ENCODE results near the gene SLC35E4.
"Not testable (repeated sequence)": the region's sequence is repeated elsewhere in the genome, so short reads cannot be mapped to it uniquely, and the experiment has no call there.

The SLC35E4 gene

DNA sequence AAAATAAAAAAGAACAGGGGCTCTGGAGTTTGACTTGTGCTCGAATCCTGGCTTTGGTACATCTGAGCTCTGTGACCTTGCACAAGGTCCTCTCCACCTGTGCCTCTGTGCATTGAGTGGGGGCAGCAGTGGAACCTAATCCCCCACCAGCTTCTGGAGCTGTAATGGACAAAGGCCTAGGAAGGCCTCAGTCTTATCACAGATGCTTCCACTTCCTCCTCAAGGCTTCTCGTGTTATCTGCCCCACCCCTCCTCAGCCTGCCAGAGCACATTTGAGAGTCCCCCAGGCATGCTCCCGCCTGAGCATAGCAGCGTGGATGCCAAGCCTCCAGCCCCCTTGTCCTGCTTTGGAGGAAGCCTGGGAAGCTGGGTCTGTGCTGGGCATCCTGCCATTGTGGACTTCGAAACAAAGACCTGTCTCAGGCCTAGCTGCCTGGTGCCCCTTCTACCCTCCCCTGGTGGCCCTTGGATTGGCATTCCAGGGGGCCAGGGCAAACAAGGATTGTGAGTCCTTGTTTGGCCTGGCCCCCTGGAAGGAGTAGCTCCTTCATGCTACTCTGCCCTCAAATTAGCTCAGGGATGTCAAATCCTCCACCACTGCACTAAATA is 15.0 kb downstream of the SLC35E4 start:
- no peak for DNase-seq (ENCODE audit: low read depth in 3 of 3)

DNA sequence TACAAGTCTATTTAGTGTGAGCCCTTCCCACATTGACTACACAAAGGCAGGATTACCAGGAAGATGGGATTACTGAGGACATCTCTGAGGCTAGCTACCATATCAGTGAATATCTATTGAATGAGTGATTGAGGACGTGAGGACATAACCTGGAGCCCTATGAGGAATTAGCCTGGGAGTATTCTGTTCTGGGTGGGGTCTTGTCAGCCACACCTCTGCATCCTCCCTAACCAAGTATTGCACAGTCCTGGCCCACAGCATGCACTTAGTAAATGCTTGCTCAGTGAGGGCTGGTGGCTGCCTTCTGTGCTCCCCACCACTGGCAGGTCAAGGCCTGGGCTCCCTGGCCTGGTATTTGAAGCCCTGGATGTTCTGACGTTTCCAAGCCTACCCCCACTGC is 17.3 kb downstream of the SLC35E4 start:
- DNase-seq (ENCODE audit: low read depth in 3 of 3) = no peak

DNA sequence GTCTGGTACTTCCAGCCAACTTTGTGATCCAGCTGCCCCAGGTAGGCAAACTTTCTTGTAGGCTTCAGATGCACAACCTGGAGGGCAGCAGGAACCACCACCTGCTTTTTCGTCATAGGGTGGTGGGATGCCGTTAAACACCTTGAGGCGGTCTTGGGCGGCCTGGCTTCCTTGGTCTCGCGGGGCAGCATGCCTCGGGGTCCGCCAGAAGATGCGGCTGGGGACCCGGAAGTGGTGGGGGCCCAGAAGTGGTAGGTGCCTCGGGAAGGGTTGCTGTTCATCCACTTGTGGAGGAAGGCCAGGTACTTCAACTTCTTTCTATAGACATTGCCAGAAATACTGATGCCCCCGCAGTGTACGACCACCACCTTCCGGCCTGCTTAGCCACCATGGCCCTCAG is 18.8 kb downstream of the SLC35E4 start:
- no peak for DNase-seq (ENCODE audit: low read depth in 3 of 3)

DNA sequence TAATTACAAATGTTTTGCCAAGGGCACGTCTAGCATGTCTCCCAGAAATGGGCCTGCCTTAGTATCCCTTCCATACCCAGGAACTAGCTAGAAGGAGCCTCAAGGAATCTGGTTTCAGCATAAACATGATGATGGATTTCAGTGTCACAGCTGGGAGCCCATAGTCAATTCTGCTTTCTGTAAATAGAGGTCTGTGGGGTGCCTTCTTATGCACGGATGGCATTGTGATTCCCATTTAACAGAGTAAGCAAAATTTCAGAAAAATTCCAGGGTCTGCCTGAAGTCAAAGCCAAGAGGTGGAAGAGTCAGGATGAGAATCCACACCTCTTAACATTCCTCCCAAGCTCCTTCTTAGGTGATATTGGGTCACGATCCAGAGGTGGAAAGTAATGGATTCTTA is 20.0 kb downstream of the SLC35E4 start:
- DNase-seq (ENCODE audit: low read depth in 3 of 3) = no peak

GRCh38 chr22:30662040-30662439 is 26.5 kb downstream of the SLC35E4 start:
- no peak for DNase-seq (ENCODE audit: low read depth in 3 of 3)

- DNase-seq (ENCODE audit: low read depth in 3 of 3) = no peak
These were observed 29.2 kb downstream of the SLC35E4 start for GRCh38 chr22:30664798-30665197.

- no peak for DNase-seq (ENCODE audit: low read depth in 3 of 3)
These were observed 29.7 kb downstream of the SLC35E4 start for GRCh38 chr22:30665266-30665665.

DNA sequence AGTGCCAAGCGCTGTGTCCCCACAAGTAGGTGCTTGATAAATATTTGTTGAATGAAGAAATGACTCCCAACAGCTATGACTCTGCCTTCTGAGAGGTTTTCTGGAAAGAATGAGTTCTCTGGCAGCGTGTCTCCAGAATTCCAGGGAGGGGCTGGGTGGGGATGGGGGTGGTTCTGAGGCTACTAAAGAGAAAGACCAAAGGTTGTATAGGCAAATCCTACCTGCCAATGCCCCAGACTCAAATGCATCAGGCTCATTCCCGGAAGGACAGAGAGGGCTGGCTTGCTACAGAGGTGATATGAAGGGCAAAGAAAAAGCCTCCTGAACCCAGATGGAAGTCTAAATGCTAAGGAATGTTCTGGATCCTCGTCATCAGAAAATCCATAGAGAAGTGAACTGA is 30.2 kb downstream of the SLC35E4 start:
- DNase-seq (ENCODE audit: low read depth in 3 of 3) = no peak

DNA sequence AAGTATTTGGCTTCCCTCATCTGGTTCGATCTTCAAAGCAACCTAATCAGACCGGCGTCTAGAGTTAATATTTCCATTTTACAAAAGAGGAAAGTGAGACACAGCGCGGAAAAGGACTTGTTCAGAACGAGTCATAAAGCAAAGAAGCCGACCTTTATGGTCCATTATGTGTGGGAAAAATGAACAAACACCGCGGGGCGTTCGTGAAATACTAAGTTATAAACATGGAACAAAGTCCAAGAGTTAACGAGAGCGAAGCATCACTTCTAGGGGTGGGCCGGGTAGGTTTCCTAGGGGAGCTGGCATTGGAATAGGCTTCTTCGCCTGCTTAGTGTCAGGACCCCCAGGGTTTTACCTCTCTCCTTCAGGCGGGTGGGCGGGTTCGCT is 31.5 kb downstream of the SLC35E4 start:
- no peak for DNase-seq (ENCODE audit: low read depth in 3 of 3)

- DNase-seq (ENCODE audit: low read depth in 3 of 3) = peak; percentile 86 to 95 (median 91)
These were observed 32.2 kb downstream of the SLC35E4 start, which contains the start of gene DUSP18 for GRCh38 chr22:30667494-30668385. DUSP18 (minus strand) TSS chr22:30667875; CDS start chr22:30664003, 3,872 bp downstream.

DNA sequence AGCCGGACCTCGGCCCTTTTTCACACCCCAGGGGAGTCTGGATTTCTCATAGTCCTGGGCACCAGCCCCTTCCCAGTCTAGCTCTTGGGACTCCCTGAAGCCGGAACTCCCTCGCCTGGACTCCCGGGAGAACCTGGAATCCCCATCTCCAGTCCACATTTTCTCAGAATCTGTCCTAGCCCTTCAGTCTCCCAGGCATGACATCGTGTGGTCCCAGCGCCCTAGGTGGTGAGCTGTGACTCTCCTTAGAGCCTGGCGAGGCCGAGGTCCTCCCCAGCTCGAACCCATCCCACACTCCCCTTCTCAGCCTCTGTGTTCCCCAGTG is 32.8 kb downstream of the SLC35E4 start:
- DNase-seq (ENCODE audit: low read depth in 3 of 3) = no peak

- no peak for DNase-seq (ENCODE audit: low read depth in 3 of 3)
These were observed 35.5 kb downstream of the SLC35E4 start for GRCh38 chr22:30671071-30671470.

DNA sequence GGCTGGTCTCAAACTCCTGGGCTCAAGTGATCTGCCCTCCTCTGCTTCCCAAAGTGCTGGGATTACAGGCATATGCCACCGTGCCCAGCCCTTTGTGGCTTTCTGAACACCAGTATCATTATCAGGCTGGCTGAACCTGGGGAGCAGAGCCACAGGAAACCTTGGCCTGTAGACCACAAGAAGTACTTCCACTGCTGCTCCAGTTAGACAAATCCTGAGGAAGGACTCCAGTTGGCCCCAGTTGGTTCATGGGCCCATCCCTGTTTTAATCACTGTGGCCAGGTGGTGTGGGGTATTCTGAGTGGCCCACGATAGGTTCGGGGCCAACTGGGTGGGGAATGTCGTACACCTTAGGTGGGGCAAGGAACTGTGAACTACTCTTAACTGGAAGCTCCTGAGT is 37.6 kb downstream of the SLC35E4 start:
- DNase-seq (ENCODE audit: low read depth in 3 of 3) = no peak

GRCh38 chr22:30674482-30674881 is 38.9 kb downstream of the SLC35E4 start:
- no peak for DNase-seq (ENCODE audit: low read depth in 3 of 3)

- DNase-seq (ENCODE audit: low read depth in 3 of 3) = no peak
These were observed 39.9 kb downstream of the SLC35E4 start for GRCh38 chr22:30675436-30675835.

DNA sequence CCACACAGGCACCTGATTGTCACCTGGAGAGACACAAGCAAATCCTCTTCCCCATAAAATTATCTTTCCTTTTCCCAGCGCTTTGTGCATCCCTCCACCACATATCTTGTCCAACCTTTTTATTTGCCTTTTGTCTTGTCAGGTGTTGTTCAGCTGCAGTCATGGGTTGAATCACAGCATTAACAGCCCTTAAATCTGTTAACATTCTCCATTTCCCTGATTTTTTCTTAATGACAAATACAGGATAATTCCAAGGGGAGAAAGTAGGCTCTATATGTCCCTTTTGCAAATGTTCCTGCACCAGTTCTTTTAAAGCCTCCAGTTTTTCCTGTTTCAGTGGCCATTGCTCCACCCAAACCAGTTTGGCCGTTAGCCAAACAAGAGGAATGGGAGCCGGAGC is 41.0 kb downstream of the SLC35E4 start:
- DNase-seq (ENCODE audit: low read depth in 3 of 3) = not testable (repeated sequence)

- not testable (repeated sequence) for DNase-seq (ENCODE audit: low read depth in 3 of 3)
These were observed 44.5 kb downstream of the SLC35E4 start for GRCh38 chr22:30679895-30680690.

DNA sequence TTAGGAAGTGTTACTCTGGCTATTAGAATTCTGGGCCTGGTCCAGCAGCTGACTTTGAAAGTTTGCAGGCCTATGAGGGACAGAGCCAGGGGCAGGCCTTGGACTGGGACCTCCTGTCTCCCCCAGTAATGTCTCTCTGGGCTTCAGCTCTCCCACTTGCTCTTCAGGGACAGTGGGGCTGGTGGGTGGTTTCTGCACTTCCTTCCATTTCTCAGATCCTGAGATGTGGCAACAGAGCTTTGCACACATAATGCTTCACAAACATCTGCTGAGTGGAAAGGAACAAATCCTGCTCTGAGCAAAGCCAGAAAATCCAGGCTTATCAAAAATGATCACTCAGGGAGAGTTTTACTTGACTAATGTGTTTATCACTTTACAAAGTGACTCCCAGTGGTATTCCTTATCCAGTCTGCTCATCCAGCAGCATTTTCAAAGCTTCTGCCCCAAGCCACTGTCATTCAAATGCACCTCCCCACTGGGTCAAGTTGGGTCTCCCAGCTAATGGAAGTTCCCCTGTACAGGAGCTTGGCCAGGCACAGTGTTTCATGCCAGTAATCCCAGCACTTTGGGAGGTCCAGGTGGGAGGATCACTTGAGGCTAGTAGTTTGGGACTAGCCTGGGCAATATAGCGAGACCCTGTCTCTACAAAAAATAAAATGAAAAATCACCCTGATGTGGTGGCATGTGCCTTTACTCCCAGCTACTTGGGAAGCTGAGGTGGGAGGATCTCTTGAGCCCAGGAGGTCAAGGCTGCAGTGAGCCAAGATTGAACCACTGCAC is 45.6 kb downstream of the SLC35E4 start:
- DNase-seq (ENCODE audit: low read depth in 3 of 3) = no peak

DNA sequence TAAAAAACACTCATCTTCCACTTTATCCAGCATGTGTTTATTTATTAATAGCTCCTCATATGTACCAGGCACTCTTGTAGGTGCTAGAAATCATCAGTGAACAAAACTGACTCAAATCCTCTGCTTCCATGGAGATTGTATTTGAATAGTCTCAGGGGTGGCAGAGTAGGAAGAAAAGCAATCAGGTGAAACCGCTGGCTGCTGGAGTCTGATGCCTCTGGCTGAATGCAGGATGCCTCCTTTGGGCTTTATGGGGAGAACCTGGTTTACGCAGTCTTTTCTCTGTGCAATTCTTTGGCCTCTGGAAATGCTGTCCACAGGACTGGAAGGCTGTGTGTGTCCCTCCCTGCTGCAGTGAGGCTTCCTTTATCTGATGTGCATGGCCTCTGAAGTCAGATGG is 46.2 kb downstream of the SLC35E4 start:
- DNase-seq (ENCODE audit: low read depth in 3 of 3) = no peak

- DNase-seq (ENCODE audit: low read depth in 3 of 3) = no peak
These were observed 49.6 kb downstream of the SLC35E4 start for GRCh38 chr22:30685178-30685577.

DNA sequence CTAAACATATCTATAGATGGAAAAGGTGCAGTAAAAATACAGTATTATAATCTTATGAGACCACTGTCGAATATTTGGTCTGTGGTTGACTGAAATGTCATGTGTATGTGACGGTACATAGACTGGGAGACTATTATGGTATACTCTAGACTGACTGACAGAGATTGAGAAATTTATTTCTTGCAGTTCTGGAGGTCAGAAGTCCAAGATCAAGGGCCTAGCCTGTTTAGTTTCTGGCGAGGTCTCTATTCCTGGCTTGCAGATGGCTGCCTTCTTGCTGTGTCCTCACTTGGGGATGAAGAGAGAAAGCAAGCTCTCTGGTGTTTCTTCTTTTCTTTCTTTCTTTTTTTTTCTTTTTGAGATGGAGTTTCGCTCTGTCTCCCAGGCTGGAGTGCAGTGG is 51.8 kb downstream of the SLC35E4 start:
- DNase-seq (ENCODE audit: low read depth in 3 of 3) = no peak

GRCh38 chr22:30689622-30690021 is 54.0 kb downstream of the SLC35E4 start:
- DNase-seq (ENCODE audit: low read depth in 3 of 3) = no peak

All from stimulated activated CD4-positive, alpha-beta T cell treated with anti-CD3 and anti-CD28 coated beads, TNF-alpha, amount 100 ng/mL, for 48 hours (primary cell).